ENCODE data around the gene ZNF554. TPM values are rescaled to one million over a fixed set of nuclear protein-coding genes. Genes with fewer than 3 reads are reported as not detected.

Gene ZNF554
- 1 to 10 TPM; 3.5 to 3.6 TPM for total RNA-seq
- 3.3 TPM for polyA plus RNA-seq (2013, experiment 1 of 2)
- polyA plus RNA-seq (2013, experiment 2 of 2), result 4.3 TPM
- total RNA-seq, result 1.4 to 27.0 (median 10.5) reads per million in 172 experiments

DNA sequence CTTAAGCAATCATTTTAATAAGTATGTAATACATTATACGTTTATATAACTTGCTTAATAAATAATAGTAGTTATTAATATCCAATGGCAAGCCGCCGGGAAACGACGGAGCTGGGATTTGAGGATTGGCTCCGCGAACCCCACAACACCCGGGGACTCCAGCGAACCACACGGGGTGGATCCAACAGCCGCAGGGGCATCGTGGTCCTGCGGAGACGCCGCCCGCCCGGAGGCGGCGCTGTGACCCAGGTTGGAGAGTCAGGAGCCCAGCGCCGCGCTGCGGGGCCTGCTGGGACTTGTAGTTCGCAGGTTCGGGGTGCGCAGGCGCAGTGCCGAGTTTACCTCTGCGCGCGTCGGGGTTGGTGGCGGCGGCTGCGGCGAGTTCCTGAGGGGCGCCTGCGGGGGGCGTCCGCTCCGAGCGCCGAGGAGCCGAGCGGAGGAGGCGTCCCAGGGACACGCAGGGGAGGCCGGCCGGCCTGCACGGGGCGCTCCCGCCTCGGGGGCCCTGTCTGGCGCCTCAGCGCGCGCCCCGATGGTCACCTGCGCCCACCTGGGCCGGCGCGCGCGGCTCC lies at the start of gene ZNF554:
TSS of gene ZNF554 (plus strand) at position 329 of the 572 bp plus-strand sequence. CDS start at position 533, 204 bp downstream.
- Histone ChIP-seq H3K4me1 (ENCODE audit: insufficient read depth, low read length) (peaks cover 17% of the 10 kb centered on the region), H3K36me3 (ENCODE audit: insufficient read depth, low read length) (no peaks in the 10 kb centered on the region), H3K27me3 (ENCODE audit: control insufficient read depth in 1 of 2, insufficient read depth in 2 of 2, low read length in 2 of 2) (no peaks in the 10 kb centered on the region), H3K9me3 (ENCODE audit: control insufficient read depth in 1 of 2, insufficient read depth in 1 of 2, low read length in 2 of 2) (no peaks in the 10 kb centered on the region), H3K4me3 (ENCODE audit: low read length) (peak within 1 kb of the TSS; percentile 69), H3K27ac (ENCODE audit: low read depth in 1 of 2, low read length in 2 of 2) (no peak within 1 kb of the TSS)
- Mint-ChIP-seq H3K4me3 (peak within 1 kb of the TSS; percentile 90), H3K27ac (no peak within 1 kb of the TSS), H3K27me3 (no peaks in the 10 kb centered on the region), H3K9me3 (no peaks in the 10 kb centered on the region), H3K36me3 (ENCODE audit: low read depth) (peaks cover 4% of the 10 kb centered on the region), H3K4me1 (ENCODE audit: low read depth) (peaks cover 8% of the 10 kb centered on the region)
- peak; percentile 99 for ATAC-seq (ENCODE audit: poor library complexity)
- intact Hi-C loops (cut with DNase I, micrococcal nuclease), result loop anchor here (1.0 to 5.0 kb wide), 6 partner anchors 19 to 54 kb away; partner anchors contain the start of genes THOP1 (in 2 of the 2) and ZNF555 (in 1 of the 2)
- TF ChIP-seq, protein P1, sequence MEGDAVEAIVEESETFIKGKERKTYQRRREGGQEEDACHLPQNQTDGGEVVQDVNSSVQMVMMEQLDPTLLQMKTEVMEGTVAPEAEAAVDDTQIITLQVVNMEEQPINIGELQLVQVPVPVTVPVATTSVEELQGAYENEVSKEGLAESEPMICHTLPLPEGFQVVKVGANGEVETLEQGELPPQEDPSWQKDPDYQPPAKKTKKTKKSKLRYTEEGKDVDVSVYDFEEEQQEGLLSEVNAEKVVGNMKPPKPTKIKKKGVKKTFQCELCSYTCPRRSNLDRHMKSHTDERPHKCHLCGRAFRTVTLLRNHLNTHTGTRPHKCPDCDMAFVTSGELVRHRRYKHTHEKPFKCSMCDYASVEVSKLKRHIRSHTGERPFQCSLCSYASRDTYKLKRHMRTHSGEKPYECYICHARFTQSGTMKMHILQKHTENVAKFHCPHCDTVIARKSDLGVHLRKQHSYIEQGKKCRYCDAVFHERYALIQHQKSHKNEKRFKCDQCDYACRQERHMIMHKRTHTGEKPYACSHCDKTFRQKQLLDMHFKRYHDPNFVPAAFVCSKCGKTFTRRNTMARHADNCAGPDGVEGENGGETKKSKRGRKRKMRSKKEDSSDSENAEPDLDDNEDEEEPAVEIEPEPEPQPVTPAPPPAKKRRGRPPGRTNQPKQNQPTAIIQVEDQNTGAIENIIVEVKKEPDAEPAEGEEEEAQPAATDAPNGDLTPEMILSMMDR (IDR thresholded peaks at IDR 0.05), result peak; percentile 97
- DNase-seq, result peak; percentile 96 to 99 (median 98)
- ChIA-PET CTCF (interaction anchor here (0.6 to 2.3 kb wide), 12 partner anchors 9 to 171 kb away, joined by 3 to 11 read pairs (median 3); partner anchors contain the start of genes SGTA, THOP1, ZNF555 and ZNF57), POLR2A (interaction anchor here (0.6 to 2.3 kb wide), 2 partner anchors 21 to 992 kb away, joined by 3 to 12 read pairs; partner anchors contain the start of gene ZNF555)

DNA sequence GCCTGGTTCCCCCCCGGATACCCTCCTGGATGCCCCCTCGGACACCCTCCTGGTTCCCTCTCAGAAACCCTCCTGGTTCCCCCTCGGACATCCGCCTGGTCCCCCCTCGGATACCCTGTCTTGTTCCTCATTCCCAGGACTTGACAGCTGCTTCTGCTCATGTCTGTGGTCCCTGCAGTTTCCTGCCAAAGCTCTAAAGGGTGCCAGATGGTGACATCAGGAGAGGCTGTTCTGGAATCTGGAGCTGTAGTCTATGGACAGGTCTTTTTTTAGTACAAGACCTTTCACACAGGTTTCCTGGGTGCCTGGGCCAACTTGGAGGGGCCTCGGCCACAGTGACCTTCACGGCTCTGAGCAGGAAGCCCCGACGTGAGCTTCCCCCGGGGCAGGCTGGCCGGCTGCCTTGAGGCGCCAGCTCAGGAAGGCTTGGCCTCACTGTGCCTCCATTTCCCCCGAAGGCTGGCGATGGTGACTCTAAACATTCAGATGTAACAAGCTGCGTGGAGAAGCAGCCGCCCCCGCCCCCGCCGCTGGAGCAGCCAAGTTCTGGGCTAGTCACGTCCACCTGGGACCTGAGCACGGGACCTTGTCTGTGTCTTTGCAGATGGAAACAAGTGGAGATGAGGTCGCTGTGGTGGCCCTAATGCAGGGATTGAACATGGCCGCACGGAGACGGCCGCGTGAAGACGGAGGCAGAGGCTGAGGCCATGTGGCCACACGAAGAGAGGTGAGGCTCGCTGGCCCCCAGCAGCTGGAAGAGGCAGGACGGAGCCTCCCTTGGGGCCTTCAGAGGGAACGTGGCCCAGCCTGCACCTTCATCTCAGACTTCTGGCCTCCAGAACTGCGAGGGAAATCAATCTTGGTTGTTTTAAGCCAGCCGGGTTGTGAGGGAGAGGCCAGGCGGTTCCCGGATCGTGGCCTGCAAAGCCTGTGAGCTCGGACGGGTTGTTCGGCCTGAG lies 49.3 kb upstream of the ZNF554 start:
- H3K27me3 Mint-ChIP-seq, result no peaks in the 10 kb centered on the region
- intact Hi-C loops (cut with DNase I, micrococcal nuclease), result no loop called here
- CTCF ChIA-PET, result no interaction called here
- Histone ChIP-seq H3K36me3 (ENCODE audit: insufficient read depth, low read length) (peaks cover 45% of the 10 kb centered on the region), H3K9me3 (ENCODE audit: control insufficient read depth in 1 of 2, insufficient read depth in 1 of 2, low read length in 2 of 2) (no peaks in the 10 kb centered on the region), H3K4me3 (ENCODE audit: low read length) (no peak overlapping the region), H3K27me3 (ENCODE audit: control insufficient read depth in 1 of 2, insufficient read depth in 2 of 2, low read length in 2 of 2) (no peaks in the 10 kb centered on the region), H3K4me1 (ENCODE audit: insufficient read depth, low read length) (peaks cover 24% of the 10 kb centered on the region), H3K27ac (ENCODE audit: low read depth in 1 of 2, low read length in 2 of 2) (no peak overlapping the region)
- TF ChIP-seq, protein P1 (IDR thresholded peaks at IDR 0.05), result no peak
- H3K27ac Mint-ChIP-seq, result no peak overlapping the region
- no peak for ATAC-seq (ENCODE audit: poor library complexity)
- peaks cover 14% of the 10 kb centered on the region for H3K4me1 Mint-ChIP-seq (ENCODE audit: low read depth)
- peaks cover 7% of the 10 kb centered on the region for H3K36me3 Mint-ChIP-seq (ENCODE audit: low read depth)
- no peaks in the 10 kb centered on the region for H3K9me3 Mint-ChIP-seq
- DNase-seq, result no peak
- POLR2A ChIA-PET, result no interaction called here
- H3K4me3 Mint-ChIP-seq, result no peak overlapping the region

DNA sequence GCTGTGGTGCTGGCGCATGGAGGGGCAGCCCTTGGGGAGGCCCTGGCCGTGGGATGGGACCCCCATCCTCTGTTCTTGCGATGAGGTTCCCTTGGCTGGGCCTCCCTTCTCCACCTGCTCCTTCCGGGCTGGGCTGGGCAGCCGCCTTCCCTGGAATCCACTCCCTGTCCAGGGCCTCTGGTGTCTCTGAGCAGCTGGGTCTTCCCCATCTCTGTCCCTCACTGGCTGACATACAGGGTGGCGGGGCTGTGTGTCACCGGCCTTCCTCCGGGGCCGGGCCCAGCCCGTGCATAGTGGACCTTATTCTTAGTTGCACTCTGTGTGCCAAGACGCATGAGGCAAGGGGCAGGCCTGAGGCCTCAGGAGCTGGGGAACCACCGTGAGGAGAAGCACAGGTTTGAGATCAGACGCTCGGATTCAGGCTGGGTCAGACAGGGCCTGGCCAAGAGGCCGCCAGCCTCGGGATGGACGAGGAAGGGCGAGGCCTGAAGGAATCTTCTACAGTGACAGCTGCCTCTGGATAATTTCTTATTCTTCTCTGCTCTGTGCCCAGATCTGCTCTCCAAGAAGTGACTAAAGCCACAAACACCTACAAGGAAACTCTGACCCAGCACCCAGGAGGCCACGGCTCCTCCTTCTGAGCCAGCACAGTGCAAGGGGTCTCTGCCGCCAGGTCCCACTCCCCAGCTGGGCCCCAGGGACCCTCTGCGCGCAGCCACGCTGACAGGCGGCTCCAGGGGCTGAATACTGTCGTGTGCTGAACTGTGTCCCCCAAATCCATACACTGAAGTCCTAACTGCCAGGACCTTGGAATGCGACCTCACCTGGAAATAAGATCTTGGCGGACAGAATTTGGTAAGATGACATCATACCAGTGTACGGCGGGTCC lies 47.6 kb upstream of the ZNF554 start:
- Mint-ChIP-seq H3K4me1 (ENCODE audit: low read depth) (peaks cover 26% of the 10 kb centered on the region), H3K27ac (no peak overlapping the region), H3K36me3 (ENCODE audit: low read depth) (peaks cover 13% of the 10 kb centered on the region), H3K9me3 (no peaks in the 10 kb centered on the region), H3K4me3 (no peak overlapping the region), H3K27me3 (no peaks in the 10 kb centered on the region)
- POLR2A ChIA-PET, result no interaction called here
- no peak overlapping the region for H3K4me3 ChIP-seq (ENCODE audit: low read length)
- intact Hi-C loops (cut with DNase I, micrococcal nuclease), result no loop called here
- peaks cover 29% of the 10 kb centered on the region for H3K36me3 ChIP-seq (ENCODE audit: insufficient read depth, low read length)
- H3K9me3 ChIP-seq (ENCODE audit: control insufficient read depth in 1 of 2, insufficient read depth in 1 of 2, low read length in 2 of 2), result no peaks in the 10 kb centered on the region
- DNase-seq (no peak), ATAC-seq (ENCODE audit: poor library complexity) (no peak)
- H3K27me3 ChIP-seq (ENCODE audit: control insufficient read depth in 1 of 2, insufficient read depth in 2 of 2, low read length in 2 of 2), result no peaks in the 10 kb centered on the region
- no peak overlapping the region for H3K27ac ChIP-seq (ENCODE audit: low read depth in 1 of 2, low read length in 2 of 2)
- TF ChIP-seq, protein P1 (IDR thresholded peaks at IDR 0.05), result no peak
- H3K4me1 ChIP-seq (ENCODE audit: insufficient read depth, low read length), result peaks cover 37% of the 10 kb centered on the region
- CTCF ChIA-PET, result no interaction called here
